NCI-H2107 (cell line): Measurements from ENCODE around the gene MVB12B.

ENCODE experiments used
- DNase-seq: peaks from one replicate; lab custom pipeline; 2025; lab: John Stamatoyannopoulos, UW

MVB12B gene

DNA sequence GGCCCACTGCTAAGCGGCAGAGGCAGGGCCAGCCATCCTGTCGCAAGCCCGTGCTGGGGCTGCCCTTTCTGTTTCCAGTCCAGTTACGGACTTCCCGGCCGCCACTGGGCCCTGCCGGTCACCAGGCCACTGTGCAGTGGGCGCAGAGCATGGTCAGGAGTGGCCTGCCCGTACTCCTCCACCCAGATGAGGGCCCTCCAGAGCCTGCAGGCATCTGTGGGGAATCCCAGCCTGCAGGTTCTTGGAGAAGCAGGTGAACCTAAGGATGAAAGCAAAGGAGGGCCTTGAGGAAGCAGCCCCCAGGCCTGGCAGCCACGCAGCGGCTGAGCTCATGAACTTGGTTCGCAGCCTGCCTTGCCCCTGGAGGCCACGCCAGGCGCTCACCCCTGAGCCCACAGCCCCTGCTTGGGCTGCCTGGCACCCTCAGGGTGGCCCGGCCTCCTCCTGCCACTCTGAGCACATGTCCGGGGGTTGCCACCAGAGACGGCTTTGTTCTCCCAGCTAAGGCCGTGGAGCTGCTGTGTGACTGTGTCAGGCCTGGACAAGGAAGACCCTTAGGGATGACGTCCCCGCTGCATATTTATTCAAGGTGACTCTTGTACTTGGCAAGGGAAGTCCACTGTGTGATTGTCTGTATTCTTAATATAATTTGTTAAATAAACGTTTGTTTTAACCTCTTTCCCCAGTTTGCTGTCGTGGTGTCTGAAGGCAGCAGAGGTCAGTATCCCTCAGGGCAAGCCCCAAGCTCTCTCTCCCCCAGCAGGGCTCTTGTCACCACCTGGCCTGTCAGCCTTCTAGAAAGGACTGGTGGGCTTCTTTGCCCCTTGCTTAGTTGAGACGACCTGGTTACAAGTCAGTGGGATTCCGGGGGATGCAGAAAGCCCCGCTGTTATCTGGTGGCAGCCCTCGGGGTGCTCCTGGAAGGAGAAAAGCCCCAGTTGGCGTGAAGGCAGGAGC is 180.0 kb downstream of the MVB12B start:
- no peak for DNase-seq

DNA sequence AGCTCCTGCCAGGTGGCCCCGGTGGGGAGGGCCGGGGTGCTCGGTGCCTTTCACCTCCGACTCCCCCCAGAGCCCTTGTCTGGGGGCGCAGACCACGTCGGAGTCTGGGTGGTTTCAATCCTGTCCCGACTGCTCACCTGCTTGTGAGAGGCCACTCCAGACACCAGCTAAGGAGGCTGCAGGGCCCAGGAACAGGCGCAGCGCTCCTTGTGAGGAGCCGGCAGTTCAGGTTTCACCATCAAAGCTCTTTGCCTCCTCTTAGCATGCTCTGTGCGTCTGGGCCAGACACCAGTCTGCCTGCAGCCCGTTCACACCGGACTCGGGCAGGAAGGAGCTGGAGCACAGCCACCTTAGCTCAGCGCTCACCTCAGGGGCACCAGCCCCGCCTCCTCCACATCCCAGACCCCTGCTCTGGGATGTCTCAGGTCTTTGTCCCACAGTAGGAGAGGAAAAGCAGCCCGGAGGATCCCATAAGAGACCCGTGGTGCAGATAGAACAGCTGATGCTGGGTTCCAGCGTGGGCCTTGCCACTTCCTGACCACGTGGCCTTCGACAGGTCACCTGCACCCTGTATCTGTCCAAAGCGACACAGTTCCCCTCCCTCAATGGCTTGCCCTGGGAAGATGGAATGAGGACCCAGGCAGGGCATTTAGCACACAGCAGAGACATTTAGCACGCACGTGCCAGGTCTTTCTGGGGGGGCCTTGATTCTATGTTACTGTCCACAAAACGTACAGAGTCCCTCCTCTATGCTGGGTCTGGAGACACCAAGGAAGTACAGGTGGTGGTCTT is 180.9 kb downstream of the MVB12B start:
- no peak for DNase-seq

DNA sequence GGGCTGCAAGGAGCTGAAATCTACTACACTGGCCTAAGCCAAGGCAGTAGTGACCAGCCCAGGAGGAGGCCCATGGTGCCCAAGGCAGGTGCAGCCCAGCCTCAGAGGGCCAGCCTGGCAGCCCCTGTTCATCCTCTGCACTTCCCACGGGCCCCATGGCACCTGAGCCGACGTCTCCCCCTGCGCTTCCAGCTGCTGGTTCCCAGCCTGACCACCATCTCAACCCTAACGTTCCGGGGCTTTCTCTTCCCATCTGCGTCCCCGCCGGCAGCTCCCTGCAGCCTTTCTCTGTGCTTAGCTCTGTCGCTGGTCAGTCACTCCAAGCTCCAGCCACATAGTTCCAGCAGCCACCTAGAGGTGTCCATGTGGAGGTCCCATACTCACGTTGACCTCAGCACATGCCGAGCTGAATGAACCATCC is 181.6 kb downstream of the MVB12B start:
- DNase-seq: no peak

DNA sequence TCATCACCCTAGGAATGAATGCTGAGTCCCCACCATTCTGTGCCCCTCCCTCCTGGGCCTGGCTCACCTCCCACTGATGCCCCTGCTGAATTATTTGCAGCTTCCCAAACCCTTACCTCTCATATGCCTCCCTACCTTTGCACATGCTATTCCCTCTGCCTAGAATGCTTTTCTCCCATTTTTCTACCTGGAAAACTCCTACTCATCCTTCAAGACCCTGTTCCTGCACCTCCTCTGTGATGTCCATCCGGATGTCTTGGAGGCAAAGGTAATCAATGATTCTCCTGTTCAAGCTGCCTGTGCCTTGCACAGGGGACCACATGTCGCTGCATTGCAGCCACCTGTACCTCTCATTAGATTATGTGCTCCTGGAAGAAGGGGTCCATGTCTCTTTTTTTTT is 182.3 kb downstream of the MVB12B start:
- DNase-seq: no peak

DNA sequence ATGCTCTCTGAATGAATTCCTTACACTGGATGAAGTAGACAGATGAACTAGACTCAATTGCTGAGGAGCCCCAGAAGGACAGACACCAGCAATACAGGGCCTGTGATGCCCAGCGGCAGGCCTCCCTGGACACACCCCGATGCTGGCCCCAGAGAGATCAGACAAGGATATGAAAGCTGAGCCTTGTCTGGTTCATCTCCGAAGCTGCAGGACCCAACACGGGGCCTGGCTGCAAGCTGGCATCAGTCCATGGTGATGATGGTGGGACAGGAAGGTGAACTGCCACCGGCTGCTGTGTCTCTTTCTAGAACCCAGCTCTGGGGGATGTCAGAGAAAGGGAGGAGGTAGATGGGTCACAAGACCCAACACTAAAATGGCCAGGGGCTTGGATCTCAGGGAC is 183.1 kb downstream of the MVB12B start:
- no peak for DNase-seq

DNA sequence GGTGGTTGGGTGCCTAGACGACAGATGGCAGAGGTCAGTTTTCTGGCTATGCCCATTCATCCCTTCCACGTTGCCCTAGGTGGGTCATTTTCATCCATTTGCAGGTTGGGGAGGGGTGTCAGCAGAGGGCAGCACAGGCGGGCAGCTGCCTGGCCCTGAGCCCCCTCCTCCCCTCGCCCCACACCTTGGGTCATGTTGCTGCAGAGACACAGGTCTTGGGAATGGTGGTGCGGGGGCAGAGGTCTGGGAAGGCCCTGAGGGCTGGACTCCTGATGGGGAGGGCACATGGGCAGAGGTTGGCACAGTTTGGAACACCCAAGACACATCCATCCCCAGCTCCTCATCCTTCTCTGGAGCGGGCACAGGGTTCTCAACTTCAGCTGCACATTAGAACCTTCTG is 183.9 kb downstream of the MVB12B start:
- no peak for DNase-seq

DNA sequence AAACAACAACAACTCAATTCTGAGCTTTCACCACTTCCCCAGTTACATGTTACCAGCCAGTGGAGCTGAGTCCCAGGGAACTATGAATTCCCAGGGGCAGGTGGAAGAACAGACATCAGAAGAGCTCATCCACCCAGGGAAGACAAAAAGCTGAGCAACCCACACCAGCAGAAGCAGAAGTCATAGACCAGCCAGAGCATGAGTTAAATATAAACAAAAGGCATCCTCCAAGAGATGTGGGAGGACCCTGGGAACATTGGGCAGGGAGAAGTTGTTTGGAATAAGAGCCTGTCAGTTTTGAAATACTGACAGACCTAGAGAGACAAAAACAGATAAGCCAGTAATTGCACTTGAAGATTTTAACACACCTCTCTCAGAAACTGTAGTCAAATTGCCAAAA is 184.8 kb downstream of the MVB12B start:
- no peak for DNase-seq

DNA sequence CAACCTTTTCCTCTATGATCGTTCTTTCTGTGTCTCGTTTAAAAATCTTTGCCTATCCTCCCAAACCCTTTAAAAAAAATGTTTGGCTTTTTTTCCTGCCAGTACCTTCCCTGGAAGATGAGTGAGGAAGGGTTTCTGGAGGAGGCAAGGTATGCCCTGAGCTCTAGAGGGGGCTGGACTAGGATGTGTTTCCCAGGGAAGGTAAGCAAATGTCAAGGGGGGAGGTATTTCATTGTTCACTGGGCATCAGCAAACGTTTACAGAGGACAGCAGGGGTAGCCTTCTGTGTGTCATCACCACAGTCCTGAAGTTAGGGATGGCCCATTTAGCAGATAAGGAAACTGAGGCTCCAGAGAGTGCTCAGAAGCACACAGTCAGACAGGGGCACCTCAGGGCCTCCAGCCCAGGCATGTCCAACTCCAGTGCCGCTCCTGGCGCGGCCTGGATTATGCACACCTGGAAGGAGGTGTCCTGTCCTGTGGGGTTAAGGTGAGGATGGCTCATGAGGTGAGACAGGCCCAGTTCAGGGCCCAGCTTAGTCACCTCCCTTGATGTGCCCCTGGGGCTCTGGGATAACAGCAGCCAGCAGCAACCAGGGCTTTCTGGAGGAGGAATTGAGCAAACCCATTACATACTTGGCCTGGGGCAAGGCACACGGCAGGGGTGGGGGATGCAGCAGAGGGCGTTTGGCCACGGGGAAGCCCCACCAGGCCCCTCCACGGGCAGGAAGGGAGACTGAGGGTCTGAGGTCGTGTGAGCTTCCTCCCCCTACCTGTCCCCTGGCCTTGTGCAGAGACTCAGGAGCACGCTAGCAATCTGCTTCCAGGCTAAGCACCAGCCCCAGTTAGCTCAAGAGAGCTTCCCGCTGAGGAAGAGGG is 186.8 kb downstream of the MVB12B start:
- DNase-seq: no peak

DNA sequence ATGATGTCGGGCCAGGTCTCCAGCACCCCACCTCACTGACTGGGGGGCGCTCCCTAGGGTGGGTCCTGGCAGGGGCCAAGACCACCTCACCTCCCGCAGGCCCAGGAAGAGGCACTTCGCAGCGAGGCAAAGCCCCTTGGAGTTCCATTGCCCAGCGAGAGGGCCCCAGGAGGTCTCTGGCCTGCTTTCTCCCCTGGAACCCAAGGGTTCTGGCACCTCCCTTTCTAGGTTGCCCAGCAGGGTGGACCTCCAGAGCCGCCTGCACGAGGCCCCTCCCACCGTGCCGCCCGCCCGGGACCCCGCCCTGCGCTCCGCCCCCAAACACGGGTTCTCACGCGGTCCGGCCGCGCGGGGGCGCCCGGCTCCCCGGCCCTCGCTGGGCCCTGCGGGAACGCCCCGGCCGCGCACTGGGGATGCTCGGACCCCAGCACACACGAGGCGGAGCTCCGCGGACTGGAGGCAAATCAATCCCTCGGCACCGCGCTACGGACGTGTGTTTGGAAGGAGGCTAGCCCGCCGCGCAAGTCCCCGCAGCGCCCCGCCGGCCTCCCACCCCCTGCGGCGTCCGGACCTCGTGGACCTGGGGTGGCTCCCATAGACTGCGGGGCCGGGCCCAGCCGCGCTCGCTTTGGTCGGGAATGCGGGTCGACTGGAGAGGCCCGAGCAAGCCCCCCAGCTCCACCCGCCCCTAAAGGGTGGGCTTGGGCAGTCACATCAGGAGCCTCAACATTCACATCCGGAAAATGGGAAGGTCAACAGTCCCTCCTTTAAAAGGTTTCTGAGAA is 187.6 kb downstream of the MVB12B start:
- no peak for DNase-seq

DNA sequence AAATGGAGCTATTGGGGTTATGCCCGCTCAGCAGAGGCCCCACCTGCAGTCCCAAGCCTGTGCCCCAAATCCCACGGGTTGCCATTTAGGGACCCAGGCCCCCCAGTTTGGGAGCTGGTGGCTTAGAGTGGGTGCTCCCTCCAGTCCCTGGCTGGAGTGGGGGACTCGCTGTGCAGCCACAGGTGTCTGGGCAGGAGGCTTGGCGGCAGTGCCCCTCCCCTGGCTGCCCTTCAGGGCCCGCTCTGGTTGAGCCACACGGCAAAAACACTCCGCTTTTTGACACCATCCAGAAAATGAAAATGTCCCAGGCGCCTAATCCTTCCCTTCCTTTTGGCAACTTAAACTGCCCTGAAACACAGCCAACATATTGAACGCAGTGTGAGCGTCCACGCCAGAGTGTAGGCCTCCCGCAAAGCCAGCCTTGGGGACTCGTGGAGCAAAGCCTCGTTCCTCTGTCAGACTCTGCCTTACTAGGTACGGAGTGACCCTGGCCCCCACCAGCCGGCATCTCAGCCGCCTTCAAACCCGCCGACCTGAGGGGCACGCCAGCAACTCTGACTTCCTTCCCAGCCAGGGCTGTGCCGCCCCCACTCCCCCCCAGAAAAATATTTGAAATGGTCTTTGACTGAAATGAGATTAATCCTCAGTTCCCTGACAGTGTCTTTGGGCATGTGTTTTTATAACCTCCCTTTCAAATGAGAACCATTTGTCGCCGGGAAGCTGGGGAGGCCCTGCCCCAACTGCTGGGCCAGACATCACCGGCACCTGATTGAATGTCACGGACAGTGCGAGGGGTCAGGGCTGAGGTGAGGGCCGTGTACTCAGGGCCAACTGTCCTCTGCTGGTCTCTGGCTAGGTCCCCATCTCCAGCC is 188.6 kb downstream of the MVB12B start:
- DNase-seq: no peak

DNA sequence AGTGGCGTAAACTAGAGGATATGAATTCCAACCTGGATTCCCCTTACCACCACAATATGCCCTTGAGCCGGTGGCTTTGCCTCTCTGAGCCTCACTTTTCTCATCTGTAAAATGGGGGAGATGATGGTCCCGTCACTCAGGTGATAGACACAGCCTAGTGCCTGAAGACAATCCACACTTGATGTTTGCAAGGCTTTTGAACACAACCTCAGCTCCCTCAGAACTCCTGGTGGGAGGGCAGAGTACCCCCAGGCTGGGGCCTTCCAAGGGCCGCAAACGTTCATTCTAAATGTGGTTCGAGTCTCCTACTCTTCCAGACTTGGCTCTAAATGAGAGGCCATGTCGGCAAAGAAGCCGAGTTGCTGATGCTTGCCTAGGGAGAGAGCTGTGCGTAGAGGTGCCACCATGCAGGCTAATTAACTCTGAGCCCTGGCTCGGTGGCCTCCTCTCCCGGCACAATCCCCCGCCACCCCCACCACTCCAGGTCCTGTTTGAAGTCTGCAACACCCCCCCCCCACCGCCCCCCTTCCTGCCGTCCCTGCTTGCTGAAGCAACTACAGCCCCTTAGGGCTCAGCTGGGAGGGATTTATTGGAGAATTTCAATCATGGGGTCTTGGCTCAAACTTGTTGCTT is 189.4 kb downstream of the MVB12B start:
- DNase-seq: no peak

DNA sequence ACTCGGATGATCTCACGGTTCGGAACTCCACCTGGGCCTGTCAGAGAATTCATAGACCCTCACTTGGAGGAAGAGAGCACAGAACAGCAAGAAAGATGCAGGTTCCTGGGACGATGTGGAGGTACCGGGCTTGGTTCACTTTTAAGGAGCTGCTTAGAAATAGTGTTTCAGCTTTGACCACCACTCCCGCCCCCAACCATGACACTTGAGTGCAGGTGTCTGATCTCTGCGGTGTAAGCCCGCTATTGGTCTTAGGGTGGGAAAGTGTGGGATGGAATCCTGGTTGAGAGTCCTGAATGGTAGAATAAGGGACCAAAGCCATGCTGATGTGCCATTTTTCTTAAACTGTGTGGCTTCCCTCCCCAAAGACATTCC is 189.9 kb downstream of the MVB12B start:
- no peak for DNase-seq

DNA sequence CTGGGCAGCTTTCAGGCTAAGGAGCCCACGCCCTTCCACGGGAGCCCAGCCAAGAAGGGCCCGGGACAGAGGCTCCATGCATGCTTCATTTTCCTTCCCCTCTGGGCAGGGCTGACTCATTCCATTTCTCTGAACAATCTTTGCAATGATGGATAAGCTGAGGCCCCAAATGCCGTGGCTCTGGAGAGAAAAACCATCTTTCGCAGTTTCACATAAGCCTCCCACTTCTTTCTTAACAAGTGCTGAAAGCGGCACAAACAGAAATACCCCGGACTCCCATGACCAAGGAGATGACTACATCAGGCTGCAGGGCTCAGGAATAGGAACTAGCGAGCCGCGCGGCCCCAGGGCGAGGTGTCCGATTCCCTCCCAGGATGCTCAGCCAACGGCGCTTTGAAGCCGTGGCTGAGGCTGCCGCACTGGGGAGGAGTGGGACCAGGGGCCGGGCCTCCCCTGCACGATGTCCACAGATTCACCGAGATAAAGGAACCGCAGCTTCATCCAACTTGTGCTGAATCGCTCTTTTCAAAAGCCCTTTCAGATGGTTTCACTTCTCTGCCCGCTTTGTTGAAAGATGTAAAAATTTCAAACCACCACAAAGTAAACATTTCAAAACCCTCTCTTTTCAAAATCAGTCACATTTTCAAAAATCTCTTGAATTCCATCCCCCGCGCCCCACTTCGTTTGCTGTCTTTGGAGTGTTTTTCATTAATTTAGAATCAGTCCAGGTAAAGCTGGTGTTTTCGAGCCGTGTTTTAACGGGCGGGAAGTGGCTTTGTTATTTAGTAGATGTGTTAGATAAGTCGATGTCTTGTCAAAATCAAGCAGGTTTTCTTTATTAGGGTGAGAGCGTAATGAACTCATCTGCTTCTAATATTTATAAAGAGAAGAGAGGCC is 190.6 kb downstream of the MVB12B start:
- peak; percentile 22 for DNase-seq

DNA sequence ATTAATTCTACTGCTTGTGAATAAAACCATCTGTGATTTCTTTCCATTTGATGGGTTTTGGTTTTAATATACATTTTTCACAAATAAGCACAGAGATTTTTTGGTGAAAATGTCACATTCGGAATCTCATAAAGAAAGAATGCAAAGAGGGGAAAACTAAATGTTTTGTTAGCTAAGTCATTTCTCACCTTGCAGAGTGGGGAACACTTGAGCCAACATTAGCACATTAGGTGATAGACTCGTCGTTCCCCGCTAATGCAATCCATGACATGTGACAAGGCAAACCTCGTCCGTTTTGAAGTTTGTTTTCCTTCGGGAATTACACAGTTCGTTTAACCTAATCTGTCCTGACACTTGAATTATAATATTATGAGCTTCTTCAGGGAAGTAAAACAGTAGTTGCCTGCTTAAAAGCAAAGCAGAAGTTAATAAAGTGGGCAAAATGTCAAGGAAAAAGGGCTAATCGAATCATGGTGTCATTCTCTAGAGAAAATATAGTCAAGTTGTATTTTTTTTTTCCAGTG is 191.3 kb downstream of the MVB12B start:
- DNase-seq: no peak

DNA sequence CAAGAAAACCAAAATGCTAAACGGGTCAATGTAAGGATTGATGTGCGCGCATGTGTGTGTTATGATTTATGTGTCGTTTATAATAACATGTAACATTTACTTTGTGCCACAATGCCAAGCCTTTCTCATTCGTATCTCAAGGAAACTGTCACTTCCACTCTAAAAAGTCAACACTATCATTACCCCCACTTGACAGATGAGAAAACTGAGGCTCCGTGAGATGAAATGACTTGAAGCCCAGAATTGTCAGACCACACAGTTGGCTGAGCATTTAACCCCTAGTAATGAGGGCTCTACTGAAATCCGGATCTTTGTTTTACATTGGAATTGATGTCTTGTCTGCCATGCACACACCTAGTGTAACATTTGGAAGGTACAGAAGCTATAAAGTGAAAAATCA is 192.1 kb downstream of the MVB12B start:
- DNase-seq: no peak

DNA sequence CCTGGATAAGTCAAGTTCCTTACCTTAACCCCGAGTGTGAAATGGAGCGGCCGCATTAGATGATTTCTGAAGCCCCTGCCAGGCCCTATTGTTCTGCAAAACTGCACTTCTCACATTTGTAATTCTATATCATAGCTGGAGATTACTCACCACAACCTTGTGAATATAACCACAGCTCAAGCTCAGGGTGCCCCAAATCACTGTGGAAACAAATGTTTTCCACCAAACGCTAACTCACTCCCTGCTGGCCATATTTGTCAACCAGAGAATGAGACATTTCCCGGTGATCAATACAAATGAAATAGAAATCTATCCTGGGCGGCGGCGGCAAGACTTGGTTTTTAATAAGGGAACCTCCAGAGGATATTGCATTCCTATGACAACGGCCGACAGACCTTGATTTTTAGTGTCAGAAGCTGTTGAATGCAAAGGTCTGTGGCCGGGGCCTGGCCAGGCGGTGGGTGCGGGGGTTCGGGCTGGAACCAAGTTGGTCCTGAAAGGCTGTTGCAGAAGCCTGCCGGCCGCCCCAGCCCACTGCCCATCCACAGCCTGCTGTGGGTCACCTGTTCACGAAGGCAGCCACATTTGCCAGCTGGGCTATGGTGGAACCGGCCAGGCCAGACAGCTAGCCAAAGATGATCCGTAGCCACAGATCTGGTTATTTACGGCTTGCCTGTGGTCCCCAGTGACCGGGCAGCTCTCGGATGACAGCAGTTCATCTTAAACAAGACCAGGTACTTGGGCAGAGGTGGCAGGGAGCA is 193.2 kb downstream of the MVB12B start:
- no peak for DNase-seq

DNA sequence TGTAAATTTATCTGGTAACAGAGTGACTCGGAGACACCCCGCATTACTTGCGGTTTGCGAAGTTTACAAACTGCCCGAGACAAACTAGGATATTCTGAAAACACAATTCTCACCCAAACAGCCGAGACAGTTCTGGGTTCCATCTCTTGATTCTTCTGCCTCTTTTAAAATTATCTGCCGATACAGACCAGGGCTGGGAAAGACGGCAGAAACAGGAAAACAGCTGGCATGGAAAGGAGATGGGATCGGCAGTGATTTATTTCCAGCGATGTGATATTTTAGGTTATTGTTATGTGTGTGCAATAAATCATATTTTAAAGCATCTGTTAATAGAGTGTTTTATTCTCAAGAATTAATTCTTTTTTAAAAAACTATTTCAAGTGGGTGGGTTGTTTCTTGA is 193.8 kb downstream of the MVB12B start:
- DNase-seq: no peak

DNA sequence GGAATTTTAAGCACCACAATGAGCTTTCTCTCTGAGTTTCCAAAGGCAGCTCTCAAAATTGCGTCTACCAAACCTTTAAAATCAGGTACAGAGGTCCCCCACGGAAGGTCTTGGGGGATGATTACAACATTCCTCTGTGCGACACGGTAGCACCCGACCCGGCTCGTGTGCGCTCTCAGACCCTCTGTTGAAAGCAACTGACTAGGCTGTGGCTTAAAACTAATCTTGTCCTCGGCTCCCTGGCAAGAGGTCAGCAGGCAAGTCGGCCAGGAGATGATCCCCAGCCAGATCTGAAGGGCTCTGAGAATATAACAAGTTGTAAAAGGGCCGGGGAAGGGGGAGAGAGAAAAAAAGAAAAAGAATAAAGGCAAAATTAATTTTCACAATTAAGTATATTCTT is 194.5 kb downstream of the MVB12B start:
- no peak for DNase-seq
